Measurements from ENCODE around the gene KLHL29.

Gene KLHL29

GRCh38 chr2:23756593-23757292 lies 371.8 kb downstream of the KLHL29 start:
- DNase-seq: no peak

GRCh38 chr2:23757686-23758433 lies 372.9 kb downstream of the KLHL29 start:
- DNase-seq: no peak

All from stimulated activated CD4-positive, alpha-beta T cell treated with anti-CD3 and anti-CD28 coated beads, Interleukin-12 subunit alpha, Interleukin-12 subunit beta, amount 100 ng/mL, for 4 hours (primary cell).